Epithelial cell of proximal tubule (primary cell): Measurements from ENCODE around the gene APOA1. TPM values are rescaled to one million over a fixed set of nuclear protein-coding genes. Genes with fewer than 3 reads are reported as not detected.
"Not testable (repeated sequence)": the region's sequence is repeated elsewhere in the genome, so short reads cannot be mapped to it uniquely, and the experiment has no call there.

ENCODE experiments used
- DNase-seq: peaks from one replicate; pipeline ENCODE4 v3.0.0-alpha.2; 2011; ENCODE audit warnings: low read depth
- H3K4me3 ChIP-seq: 2 replicates; pipeline ENCODE4 v1.5.1; 2011; ENCODE audit warnings: low read depth, mild to moderate bottlenecking, low read length
- total RNA-seq: library from RNA; depleted of rRNA; stranded (reverse); fragments of >200 nt; gene quantifications from 2 replicates; pipeline ENCODE4 v1.2.3, GENCODE V29; 2015
- TF ChIP-seq, protein P1 (sequence below): conservative IDR thresholded peaks from 2 replicates; pipeline ENCODE4 v1.5.1; 2012; ENCODE audit warnings: low read depth, mild to moderate bottlenecking, low read length

APOA1 gene
- total RNA-seq, 1 donor from 2014 or later = not detected

DNA sequence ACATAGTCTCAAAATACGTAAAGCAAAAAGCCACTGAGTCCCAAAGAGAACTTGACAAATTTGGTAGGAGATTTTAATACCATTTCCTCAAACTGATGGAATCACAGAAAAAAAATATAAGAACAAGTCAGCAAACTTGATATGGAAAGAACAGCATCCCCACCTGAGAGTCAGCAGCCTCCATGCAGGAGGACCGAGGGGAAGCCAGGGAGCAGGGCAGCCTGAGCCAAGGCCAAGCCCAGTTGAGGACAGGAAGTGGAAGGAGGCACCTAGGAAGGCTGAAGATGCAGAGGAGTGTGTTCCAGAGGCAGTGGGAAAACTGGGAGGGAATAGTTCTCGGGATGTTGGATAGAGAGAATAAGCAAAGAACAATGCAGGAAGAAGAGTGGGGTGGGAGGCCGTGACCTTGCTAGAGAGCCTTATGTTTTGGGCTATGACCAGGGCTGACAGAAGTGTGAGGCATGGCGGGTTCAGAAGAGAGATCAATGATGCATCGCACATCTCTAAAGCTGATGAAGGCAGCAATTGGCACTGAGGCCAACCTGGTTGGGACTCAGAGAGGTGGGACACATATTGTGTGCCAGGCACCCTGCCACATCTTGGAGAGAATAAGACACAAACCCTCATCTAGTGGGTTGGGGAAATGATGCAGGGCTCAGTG, 29.7 kb downstream of the APOA1 start:
- no peak overlapping the region for H3K4me3 ChIP-seq
- no peak for DNase-seq
- TF ChIP-seq, protein P1, sequence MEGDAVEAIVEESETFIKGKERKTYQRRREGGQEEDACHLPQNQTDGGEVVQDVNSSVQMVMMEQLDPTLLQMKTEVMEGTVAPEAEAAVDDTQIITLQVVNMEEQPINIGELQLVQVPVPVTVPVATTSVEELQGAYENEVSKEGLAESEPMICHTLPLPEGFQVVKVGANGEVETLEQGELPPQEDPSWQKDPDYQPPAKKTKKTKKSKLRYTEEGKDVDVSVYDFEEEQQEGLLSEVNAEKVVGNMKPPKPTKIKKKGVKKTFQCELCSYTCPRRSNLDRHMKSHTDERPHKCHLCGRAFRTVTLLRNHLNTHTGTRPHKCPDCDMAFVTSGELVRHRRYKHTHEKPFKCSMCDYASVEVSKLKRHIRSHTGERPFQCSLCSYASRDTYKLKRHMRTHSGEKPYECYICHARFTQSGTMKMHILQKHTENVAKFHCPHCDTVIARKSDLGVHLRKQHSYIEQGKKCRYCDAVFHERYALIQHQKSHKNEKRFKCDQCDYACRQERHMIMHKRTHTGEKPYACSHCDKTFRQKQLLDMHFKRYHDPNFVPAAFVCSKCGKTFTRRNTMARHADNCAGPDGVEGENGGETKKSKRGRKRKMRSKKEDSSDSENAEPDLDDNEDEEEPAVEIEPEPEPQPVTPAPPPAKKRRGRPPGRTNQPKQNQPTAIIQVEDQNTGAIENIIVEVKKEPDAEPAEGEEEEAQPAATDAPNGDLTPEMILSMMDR = no peak

GRCh38 chr11:116804001-116804400, 33.4 kb downstream of the APOA1 start:
- no peak overlapping the region for H3K4me3 ChIP-seq
- no peak for DNase-seq
- TF ChIP-seq, protein P1 = no peak

- H3K4me3 ChIP-seq, DNase-seq: not testable (repeated sequence)
Observed at GRCh38 chr11:116801662-116802061, 35.8 kb downstream of the APOA1 start.

- TF ChIP-seq, protein P1 = no peak
- no peak overlapping the region for H3K4me3 ChIP-seq
- no peak for DNase-seq
Observed at GRCh38 chr11:116800610-116801009, 36.8 kb downstream of the APOA1 start.

GRCh38 chr11:116798368-116798767, 39.1 kb downstream of the APOA1 start:
- no peak overlapping the region for H3K4me3 ChIP-seq
- TF ChIP-seq, protein P1 = no peak
- DNase-seq = no peak

GRCh38 chr11:116797816-116798215, 39.6 kb downstream of the APOA1 start:
- TF ChIP-seq, protein P1 = no peak
- no peak for DNase-seq
- no peak overlapping the region for H3K4me3 ChIP-seq

- no peak overlapping the region for H3K4me3 ChIP-seq
- TF ChIP-seq, protein P1 = no peak
- DNase-seq = no peak
Observed at GRCh38 chr11:116796548-116796947, 40.9 kb downstream of the APOA1 start.
